ENCODE measurements around the gene FARP2.

GRCh38 chr2:241503776-241504392, 147.8 kb downstream of the FARP2 start:
- TF ChIP-seq CTCF (conservative IDR thresholded peaks at IDR 0.05 in 1 of 2, IDR thresholded peaks at IDR 0.05 in 1 of 2; ENCODE audit: low read depth in 1 of 2, low read length in 2 of 2) (no peak), EZH2 (IDR thresholded peaks at IDR 0.05; ENCODE audit: low read length, missing control alignments) (no peak)
